CD14-positive monocyte (primary cell): ENCODE data around the gene FGD2. TPM values are rescaled to one million over a fixed set of nuclear protein-coding genes. Genes with fewer than 3 reads are reported as not detected.

Experiments
- DNase-seq, 3 donors: peaks; one replicate each; pipeline ENCODE4 v3.0.0-alpha.2; 2011 to 2022
- H2AFZ ChIP-seq: 2 replicates; pipeline ENCODE4 v1.6.0; 2012; ENCODE audit warnings: mild to moderate bottlenecking, low read depth, low read length, inconsistent platforms; ENCODE audit not compliant: insufficient read depth, poor library complexity, severe bottlenecking
- H3K27ac ChIP-seq, 2 donors: 1 replicate in 1 of 2; 2 replicates in 1 of 2; pipeline ENCODE4 v1.5.1; 2012 to 2013; ENCODE audit warnings: low read length in 2 of 2, control low read depth in 1 of 2, inconsistent platforms in 1 of 2, low read depth in 1 of 2, mild to moderate bottlenecking in 1 of 2
- H3K27me3 ChIP-seq, 2 donors: one replicate each; pipeline versions ENCODE4 v1.6.0 to v1.6.1; 2011 to 2013; ENCODE audit warnings: low read length in 2 of 2; ENCODE audit not compliant: control insufficient read depth in 2 of 2, insufficient read depth in 2 of 2
- H3K36me3 ChIP-seq, 2 donors: replicated peaks in 1 of 2; 1 replicate in 1 of 2; 2 replicates in 1 of 2; pipeline versions ENCODE4 v1.5.1 to v1.6.1; 2012 to 2013; ENCODE audit warnings: low read length in 2 of 2, control low read depth in 1 of 2, inconsistent platforms in 1 of 2, mild to moderate bottlenecking in 1 of 2; ENCODE audit not compliant: insufficient read depth in 2 of 2, control insufficient read depth in 1 of 2
- H3K4me1 ChIP-seq, 2 donors: 1 replicate in 1 of 2; 2 replicates in 1 of 2; pipeline versions ENCODE4 v1.5.1 to v1.6.1; 2012 to 2013; ENCODE audit warnings: low read length in 2 of 2, control low read depth in 1 of 2, inconsistent platforms in 1 of 2, mild to moderate bottlenecking in 1 of 2, moderate library complexity in 1 of 2; ENCODE audit not compliant: insufficient read depth in 2 of 2, control insufficient read depth in 1 of 2
- H3K4me2 ChIP-seq: replicated peaks from 2 replicates; pipeline ENCODE3; 2012; ENCODE audit warnings: low read length, moderate library complexity, mild to moderate bottlenecking; ENCODE audit not compliant: poor library complexity, severe bottlenecking; ENCODE audit errors: extremely low read depth
- H3K4me3 ChIP-seq, 3 experiments: fragments of 200-600 bp in 1 of 3; sonication (generic) in 1 of 3; replicated peaks in 1 of 3; 1 replicate in 2 of 3; 2 replicates in 1 of 3; pipeline ENCODE4 v1.5.1; 2011 to 2013; ENCODE audit warnings: low read length in 3 of 3, mild to moderate bottlenecking in 3 of 3, control low read depth in 2 of 3, low read depth in 2 of 3, inconsistent platforms in 1 of 3, moderate library complexity in 1 of 3
- H3K79me2 ChIP-seq: 2 replicates; pipeline ENCODE4 v1.6.0; 2012; ENCODE audit warnings: mild to moderate bottlenecking, control low read depth, inconsistent platforms, low read length, moderate library complexity; ENCODE audit not compliant: insufficient read depth
- H3K9ac ChIP-seq: 2 replicates; pipeline ENCODE4 v1.6.0; 2017; ENCODE audit warnings: low read length, mild to moderate bottlenecking; ENCODE audit not compliant: insufficient read depth, poor library complexity, severe bottlenecking
- H3K9me3 ChIP-seq, 2 donors: replicated peaks in 1 of 2; 1 replicate in 1 of 2; 2 replicates in 1 of 2; pipeline versions ENCODE4 v1.5.1 to v1.6.1; 2012 to 2013; ENCODE audit warnings: low read length in 2 of 2, control low read depth in 1 of 2; ENCODE audit not compliant: control insufficient read depth in 1 of 2, insufficient read depth in 1 of 2
- H4K20me1 ChIP-seq: 2 replicates; pipeline ENCODE4 v1.6.0; 2012; ENCODE audit warnings: mild to moderate bottlenecking, low read length, control low read depth, moderate library complexity; ENCODE audit not compliant: insufficient read depth
- H3K27ac Mint-ChIP-seq, 7 donors: one replicate each; pipeline ENCODE4 v1.8.0; 2020; ENCODE audit warnings: mild to moderate bottlenecking in 7 of 7, mixed read lengths in 7 of 7, moderate library complexity in 6 of 7, inconsistent platforms in 2 of 7
- H3K27me3 Mint-ChIP-seq, 3 donors: one replicate each; pipeline ENCODE4 v1.8.0; 2021 to 2022; ENCODE audit warnings: low read depth in 3 of 3, mild to moderate bottlenecking in 3 of 3, mixed read lengths in 3 of 3, moderate library complexity in 3 of 3, inconsistent platforms in 1 of 3
- H3K36me3 Mint-ChIP-seq, 2 donors: one replicate each; pipeline ENCODE4 v1.8.0; 2020; ENCODE audit warnings: mixed read lengths in 2 of 2, inconsistent platforms in 1 of 2, mild to moderate bottlenecking in 1 of 2
- H3K4me1 Mint-ChIP-seq: one replicate; pipeline ENCODE4 v1.8.0; 2020; ENCODE audit warnings: mild to moderate bottlenecking, mixed read lengths
- H3K4me3 Mint-ChIP-seq, 2 donors: one replicate each; pipeline ENCODE4 v1.8.0; 2020; ENCODE audit warnings: mild to moderate bottlenecking in 2 of 2, mixed read lengths in 2 of 2, moderate library complexity in 1 of 2
- H3K9me3 Mint-ChIP-seq, 7 donors: one replicate each; pipeline ENCODE4 v1.8.0; 2020 to 2022; ENCODE audit warnings: mixed read lengths in 7 of 7, mild to moderate bottlenecking in 6 of 7, moderate library complexity in 6 of 7, inconsistent platforms in 2 of 7
- CTCF ChIP-seq: fragments of 200-600 bp; IDR thresholded peaks from one replicate; pipeline ENCODE4 v1.8.0; 2022; ENCODE audit warnings: antibody characterized with exemption, mild to moderate bottlenecking
- WGBS: methylation state at CpG from one replicate; pipeline ENCODE4 v1.1.5; 2013; ENCODE audit warnings: missing lambda C conversion rate; ENCODE audit not compliant: insufficient coverage; 5-methylcytosine and 5-hydroxymethylcytosine counted together
- intact Hi-C, 2 donors: fragments of 100-400 bp; cut with micrococcal nuclease; formaldehyde crosslinking; loops; one replicate each; pipeline versions ENCODE4 v1.15.0 to v1.15.1; 2023
- polyA plus RNA-seq, 3 donors: library from polyadenylated mRNA; depleted of rRNA in 1 of 3; unstranded in 2 of 3; stranded (reverse) in 1 of 3; fragments of 300-500 nt in 2 of 3; fragments of >200 nt in 1 of 3; fragmentation: Illumina TruSeq in 2 of 3; gene quantifications; 1 replicate in 2 of 3; 2 replicates in 1 of 3; pipeline ENCODE4 v1.2.3, GENCODE V29; 2012 to 2021

The FGD2 gene
- polyA plus RNA-seq, 3 donors: 25.3 to 356 (median 50.0) TPM

- Mint-ChIP-seq H3K4me1 (peaks cover 6% of the 10 kb centered on the region), H3K27ac (peak overlapping the region in 2 of 7 donors; percentile 33 to 38), H3K27me3 (no peaks in the 10 kb centered on the region), H3K36me3 (peaks cover 62 to 67% of the 10 kb centered on the region in 2 donors), H3K9me3 (no peaks in the 10 kb centered on the region), H3K4me3 (no peak overlapping the region)
- DNase-seq: no peak
- Histone ChIP-seq H2AFZ (no peak overlapping the region), H3K9ac (no peak overlapping the region), H3K79me2 (peaks cover 79% of the 10 kb centered on the region), H3K4me1 (peaks cover 26% of the 10 kb centered on the region in 2 donors), H3K9me3 (no peaks in the 10 kb centered on the region), H3K4me3 (no peak overlapping the region), H3K27me3 (no peaks in the 10 kb centered on the region), H4K20me1 (peaks cover 99% of the 10 kb centered on the region), H3K27ac (no peak overlapping the region), H3K4me2 (no peak overlapping the region), H3K36me3 (peaks cover 64 to 69% of the 10 kb centered on the region in 2 donors)
- no peak for TF ChIP-seq CTCF
- intact Hi-C loops: loop anchor here in 1 of 2 donors (5.0 kb wide), 1 partner anchor 37 kb away; no protein-coding TSS in a partner anchor
- 91% methylated on average over 5 of the region's 6 CpGs for WGBS
Observed at GRCh38 chr6:36980129-36980528, 25.3 kb upstream of the FGD2 start.

- DNase-seq: no peak
- H3K27me3 Mint-ChIP-seq: peaks cover 0 to 1% (median 0%) of the 10 kb centered on the region in 3 donors
- peaks cover 53 to 58% of the 10 kb centered on the region in 2 donors for H3K36me3 Mint-ChIP-seq
- Histone ChIP-seq H3K79me2 (peaks cover 88% of the 10 kb centered on the region), H3K27me3 (no peaks in the 10 kb centered on the region), H3K4me3 (no peak overlapping the region), H3K36me3 (peaks cover 55 to 59% of the 10 kb centered on the region in 2 donors), H3K4me1 (peaks cover 29% of the 10 kb centered on the region in 2 donors), H3K4me2 (no peak overlapping the region), H4K20me1 (peaks cover 90% of the 10 kb centered on the region), H3K9me3 (no peaks in the 10 kb centered on the region), H3K27ac (peak overlapping the region in 1 of 2 donors; percentile 22), H3K9ac (no peak overlapping the region), H2AFZ (no peak overlapping the region)
- peak overlapping the region in 4 of 7 donors; percentile 33 to 59 (median 38) for H3K27ac Mint-ChIP-seq
- no peak for TF ChIP-seq CTCF
- H3K4me1 Mint-ChIP-seq: peaks cover 6% of the 10 kb centered on the region
- intact Hi-C loops: loop anchor here in 1 of 2 donors (5.0 kb wide), 1 partner anchor 36 kb away; no protein-coding TSS in a partner anchor
- no peak overlapping the region for H3K4me3 Mint-ChIP-seq
- WGBS: 93% methylated on average over 6 of the region's 14 CpGs
- H3K9me3 Mint-ChIP-seq: no peaks in the 10 kb centered on the region
Observed at GRCh38 chr6:36980876-36981619, 24.4 kb upstream of the FGD2 start.
